Keratinocyte (primary cell): ENCODE data around the gene CASP3. TPM values are rescaled to one million over a fixed set of nuclear protein-coding genes. Genes with fewer than 3 reads are reported as not detected.

Source experiments
- DNase-seq: peaks from one replicate; pipeline ENCODE4 v3.0.0-alpha.2; 2011; ENCODE audit warnings: low read depth, missing footprints, low spot score
- FAIRE-seq: peaks from 2 replicates; lab custom pipeline; 2011; peaks lifted over from hg19 to GRCh38; lab: Jason Lieb, UNC
- H2AFZ ChIP-seq: 2 replicates; pipeline ENCODE4 v1.6.0; 2012; ENCODE audit warnings: low read length, control low read depth, inconsistent platforms; ENCODE audit not compliant: control insufficient read depth
- H3K27ac ChIP-seq: 2 replicates; pipeline ENCODE4 v1.5.1; 2011; ENCODE audit warnings: low read length; ENCODE audit not compliant: control insufficient read depth, insufficient read depth
- H3K27me3 ChIP-seq: 3 replicates; pipeline ENCODE4 v1.6.0; 2011; ENCODE audit warnings: low read length; ENCODE audit not compliant: control insufficient read depth, insufficient read depth; ENCODE audit errors: extremely low read depth
- H3K36me3 ChIP-seq, 2 experiments: 2 replicates in 1 of 2; 3 replicates in 1 of 2; pipeline ENCODE4 v1.5.1; 2011; ENCODE audit warnings: low read length in 2 of 2, mild to moderate bottlenecking in 1 of 2; ENCODE audit not compliant: control insufficient read depth in 2 of 2, insufficient read depth in 2 of 2; ENCODE audit errors: extremely low read depth in 1 of 2
- H3K4me1 ChIP-seq: 3 replicates; pipeline ENCODE4 v1.5.1; 2011; ENCODE audit warnings: low read length; ENCODE audit not compliant: control insufficient read depth, insufficient read depth; ENCODE audit errors: extremely low read depth
- H3K4me2 ChIP-seq: 3 replicates; pipeline ENCODE4 v1.6.0; 2011; ENCODE audit warnings: low read depth, low read length; ENCODE audit not compliant: control insufficient read depth, insufficient read depth; ENCODE audit errors: extremely low read depth
- H3K4me3 ChIP-seq, 3 experiments: fragments of 200-600 bp in 1 of 3; sonication (generic) in 1 of 3; 2 replicates in 2 of 3; 3 replicates in 1 of 3; pipeline ENCODE4 v1.5.1; 2011 to 2016; ENCODE audit warnings: low read length in 3 of 3, mild to moderate bottlenecking in 3 of 3, control low read depth in 2 of 3, inconsistent platforms in 1 of 3, low read depth in 1 of 3, mixed read lengths in 1 of 3, mixed run types in 1 of 3, moderate library complexity in 1 of 3; ENCODE audit not compliant: control insufficient read depth in 2 of 3, insufficient read depth in 2 of 3; ENCODE audit errors: extremely low read depth in 1 of 3
- H3K79me2 ChIP-seq: 2 replicates; pipeline ENCODE4 v1.6.0; 2012; ENCODE audit warnings: low read length; ENCODE audit not compliant: control insufficient read depth, insufficient read depth
- H3K9ac ChIP-seq: 3 replicates; pipeline ENCODE4 v1.6.0; 2011; ENCODE audit warnings: low read length; ENCODE audit not compliant: control insufficient read depth, insufficient read depth; ENCODE audit errors: extremely low read depth
- H3K9me1 ChIP-seq: 3 replicates; pipeline ENCODE4 v1.6.0; 2011; ENCODE audit warnings: low read length; ENCODE audit not compliant: control insufficient read depth, insufficient read depth; ENCODE audit errors: extremely low read depth
- H3K9me3 ChIP-seq: 2 replicates; pipeline ENCODE4 v1.5.1; 2012; ENCODE audit warnings: low read depth, low read length; ENCODE audit not compliant: control insufficient read depth
- H4K20me1 ChIP-seq: 3 replicates; pipeline ENCODE4 v1.6.0; 2011; ENCODE audit warnings: low read length; ENCODE audit not compliant: control insufficient read depth, insufficient read depth; ENCODE audit errors: extremely low read depth
- EZH2 ChIP-seq: IDR thresholded peaks from one replicate; pipeline ENCODE4 v1.6.1; 2012; ENCODE audit warnings: inconsistent platforms, mild to moderate bottlenecking, low read length, moderate library complexity
- dilution Hi-C: fragments of 300-500 bp; cut with MboI; formaldehyde crosslinking; loops from one replicate; pipeline ENCODE4 v1.7.0; 2020; ENCODE audit warnings: low sequenced_read_pairs; ENCODE audit not compliant: extremely low pct_ligation_motif_present
- polyA plus RNA-seq, 5 experiments: library from polyadenylated mRNA; depleted of rRNA in 3 of 5; stranded (reverse) in 3 of 5; stranded (forward) in 1 of 5; unstranded in 1 of 5; fragments of >200 nt; gene quantifications; 1 replicate in 1 of 5; 2 replicates in 3 of 5; 3 replicates in 1 of 5; pipeline versions ENCODE4 v1.2.1 to v1.2.3, GENCODE V29; 2011 to 2012; ENCODE audit warnings: missing spikeins in 2 of 5, low read depth in 1 of 5, low replicate concordance in 1 of 5
- TF ChIP-seq, protein P1 (sequence below), 3 experiments: IDR thresholded peaks in 1 of 3; conservative IDR thresholded peaks in 1 of 3; optimal IDR thresholded peaks in 1 of 3; 2 replicates in 2 of 3; 3 replicates in 1 of 3; pipeline versions ENCODE3 to v1.5.1; 2011; ENCODE audit warnings: low read length in 3 of 3, mild to moderate bottlenecking in 3 of 3, moderate library complexity in 2 of 3, control low read depth in 1 of 3, inconsistent platforms in 1 of 3; ENCODE audit not compliant: insufficient read depth in 2 of 3; ENCODE audit errors: extremely low read depth in 1 of 3

The CASP3 gene
- polyA plus RNA-seq, 1 donor (not counting 4 experiments of a cell fraction or from before 2014, with no cell fraction given), result 51.1 TPM

DNA sequence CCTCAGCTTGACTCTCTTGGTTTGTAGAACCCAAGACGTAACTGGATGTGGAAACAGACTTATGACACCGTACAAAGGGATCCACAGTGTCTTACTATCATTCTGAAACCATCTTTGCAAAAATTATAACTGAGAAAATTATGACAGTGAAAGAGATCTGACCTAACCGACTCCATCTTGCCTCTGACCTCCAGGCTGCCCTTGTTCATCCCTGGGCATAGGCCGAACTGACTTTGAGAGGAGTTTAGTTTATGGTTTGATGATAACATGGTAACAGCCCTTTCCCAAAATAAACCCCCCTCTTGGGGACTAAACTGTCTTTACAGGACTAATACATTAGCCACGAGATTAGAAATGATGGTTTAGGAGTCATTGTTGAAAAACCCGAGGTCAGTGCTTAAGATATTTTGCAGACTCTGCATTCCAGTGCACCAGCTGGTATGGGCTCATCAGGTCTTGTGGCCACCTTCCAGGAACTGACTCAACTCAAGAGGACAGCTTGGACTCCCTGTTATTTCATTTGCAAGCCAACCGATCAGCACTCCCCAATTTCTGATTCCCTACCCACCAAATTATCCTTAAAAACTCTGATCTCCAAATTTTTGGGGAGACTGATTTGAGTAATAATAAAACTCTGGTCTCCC lies 49.6 kb downstream of the CASP3 start:
- no peak overlapping the region for H3K4me2 ChIP-seq
- H3K4me1 ChIP-seq, result no peaks in the 10 kb centered on the region
- DNase-seq, result no peak
- no peaks in the 10 kb centered on the region for H3K79me2 ChIP-seq
- H3K27ac ChIP-seq, result no peak overlapping the region
- no peak overlapping the region for H3K9ac ChIP-seq
- no peak overlapping the region for H3K4me3 ChIP-seq
- TF ChIP-seq EZH2, result no peak
- TF ChIP-seq, protein P1, sequence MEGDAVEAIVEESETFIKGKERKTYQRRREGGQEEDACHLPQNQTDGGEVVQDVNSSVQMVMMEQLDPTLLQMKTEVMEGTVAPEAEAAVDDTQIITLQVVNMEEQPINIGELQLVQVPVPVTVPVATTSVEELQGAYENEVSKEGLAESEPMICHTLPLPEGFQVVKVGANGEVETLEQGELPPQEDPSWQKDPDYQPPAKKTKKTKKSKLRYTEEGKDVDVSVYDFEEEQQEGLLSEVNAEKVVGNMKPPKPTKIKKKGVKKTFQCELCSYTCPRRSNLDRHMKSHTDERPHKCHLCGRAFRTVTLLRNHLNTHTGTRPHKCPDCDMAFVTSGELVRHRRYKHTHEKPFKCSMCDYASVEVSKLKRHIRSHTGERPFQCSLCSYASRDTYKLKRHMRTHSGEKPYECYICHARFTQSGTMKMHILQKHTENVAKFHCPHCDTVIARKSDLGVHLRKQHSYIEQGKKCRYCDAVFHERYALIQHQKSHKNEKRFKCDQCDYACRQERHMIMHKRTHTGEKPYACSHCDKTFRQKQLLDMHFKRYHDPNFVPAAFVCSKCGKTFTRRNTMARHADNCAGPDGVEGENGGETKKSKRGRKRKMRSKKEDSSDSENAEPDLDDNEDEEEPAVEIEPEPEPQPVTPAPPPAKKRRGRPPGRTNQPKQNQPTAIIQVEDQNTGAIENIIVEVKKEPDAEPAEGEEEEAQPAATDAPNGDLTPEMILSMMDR (optimal IDR thresholded peaks at IDR 0.05 in 1 of 3, IDR thresholded peaks at IDR 0.05 in 1 of 3, conservative IDR thresholded peaks at IDR 0.05 in 1 of 3; ENCODE audit: extremely low read depth in 1 of 3, insufficient read depth in 2 of 3, low read length in 3 of 3), result no peak
- H4K20me1 ChIP-seq, result no peaks in the 10 kb centered on the region
- FAIRE-seq, result no peak
- H3K9me3 ChIP-seq, result no peaks in the 10 kb centered on the region
- H3K9me1 ChIP-seq, result no peaks in the 10 kb centered on the region
- H3K27me3 ChIP-seq, result no peaks in the 10 kb centered on the region
- no peak overlapping the region for H2AFZ ChIP-seq
- H3K36me3 ChIP-seq, result no peaks in the 10 kb centered on the region
- dilution Hi-C loops, result no loop called here

DNA sequence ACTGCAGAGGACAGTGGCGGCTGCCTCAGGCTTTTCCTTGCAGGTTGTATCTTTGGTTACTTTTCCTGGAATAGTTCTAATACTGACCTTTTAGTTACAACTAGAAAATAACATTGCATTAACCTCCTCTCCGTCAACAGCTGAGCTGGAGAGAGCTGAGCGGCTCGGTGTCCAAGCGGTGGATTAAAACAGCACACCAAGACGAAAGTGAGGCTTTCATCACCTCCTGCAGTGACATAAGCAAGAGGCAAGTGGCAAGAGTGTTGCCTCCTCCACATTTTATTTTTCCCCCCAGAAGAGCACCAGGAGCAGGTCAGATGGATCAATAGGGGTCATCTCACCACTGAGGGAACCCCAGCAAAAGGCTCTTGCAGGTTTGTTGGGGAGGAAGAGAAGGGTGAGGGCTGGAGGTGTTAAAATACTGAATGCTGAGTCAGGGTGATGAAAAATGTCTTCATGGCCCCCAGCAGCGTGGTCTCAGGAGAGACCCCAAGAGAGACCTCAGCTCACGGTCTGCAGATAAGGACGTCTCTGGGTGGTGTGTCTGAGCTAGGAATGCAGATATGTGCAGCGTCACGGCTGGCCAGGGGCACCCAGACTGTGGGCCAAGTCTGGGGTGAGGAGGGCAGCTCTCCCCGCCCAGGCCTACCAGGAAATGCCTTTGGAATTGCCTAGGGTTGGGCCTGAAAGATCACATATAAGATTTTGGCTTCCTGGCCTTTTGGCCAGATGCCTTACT lies 50.3 kb downstream of the CASP3 start:
- H3K27ac ChIP-seq, result no peak overlapping the region
- no peak overlapping the region for H3K4me3 ChIP-seq
- H4K20me1 ChIP-seq, result no peaks in the 10 kb centered on the region
- no peak for DNase-seq
- no peaks in the 10 kb centered on the region for H3K4me1 ChIP-seq
- no peaks in the 10 kb centered on the region for H3K79me2 ChIP-seq
- dilution Hi-C loops, result no loop called here
- no peaks in the 10 kb centered on the region for H3K27me3 ChIP-seq
- H3K4me2 ChIP-seq, result no peak overlapping the region
- no peak overlapping the region for H3K9ac ChIP-seq
- H2AFZ ChIP-seq, result no peak overlapping the region
- FAIRE-seq, result no peak
- TF ChIP-seq EZH2, result no peak
- TF ChIP-seq, protein P1 (optimal IDR thresholded peaks at IDR 0.05 in 1 of 3, IDR thresholded peaks at IDR 0.05 in 1 of 3, conservative IDR thresholded peaks at IDR 0.05 in 1 of 3; ENCODE audit: extremely low read depth in 1 of 3, insufficient read depth in 2 of 3, low read length in 3 of 3), result no peak
- no peaks in the 10 kb centered on the region for H3K9me1 ChIP-seq
- no peaks in the 10 kb centered on the region for H3K36me3 ChIP-seq
- H3K9me3 ChIP-seq, result no peaks in the 10 kb centered on the region
